ENCODE data around the gene KIF5C.

GRCh38 chr2:148918554-148918953 is 43.5 kb downstream of the KIF5C start:
- no peak for TF ChIP-seq CTCF (IDR thresholded peaks at IDR 0.05; ENCODE audit: low read depth, low read length, missing input control)
- no peak for TF ChIP-seq JUND (IDR thresholded peaks at IDR 0.05)
- TF ChIP-seq SP1 (IDR thresholded peaks at IDR 0.05): no peak
- TF ChIP-seq, protein P1, sequence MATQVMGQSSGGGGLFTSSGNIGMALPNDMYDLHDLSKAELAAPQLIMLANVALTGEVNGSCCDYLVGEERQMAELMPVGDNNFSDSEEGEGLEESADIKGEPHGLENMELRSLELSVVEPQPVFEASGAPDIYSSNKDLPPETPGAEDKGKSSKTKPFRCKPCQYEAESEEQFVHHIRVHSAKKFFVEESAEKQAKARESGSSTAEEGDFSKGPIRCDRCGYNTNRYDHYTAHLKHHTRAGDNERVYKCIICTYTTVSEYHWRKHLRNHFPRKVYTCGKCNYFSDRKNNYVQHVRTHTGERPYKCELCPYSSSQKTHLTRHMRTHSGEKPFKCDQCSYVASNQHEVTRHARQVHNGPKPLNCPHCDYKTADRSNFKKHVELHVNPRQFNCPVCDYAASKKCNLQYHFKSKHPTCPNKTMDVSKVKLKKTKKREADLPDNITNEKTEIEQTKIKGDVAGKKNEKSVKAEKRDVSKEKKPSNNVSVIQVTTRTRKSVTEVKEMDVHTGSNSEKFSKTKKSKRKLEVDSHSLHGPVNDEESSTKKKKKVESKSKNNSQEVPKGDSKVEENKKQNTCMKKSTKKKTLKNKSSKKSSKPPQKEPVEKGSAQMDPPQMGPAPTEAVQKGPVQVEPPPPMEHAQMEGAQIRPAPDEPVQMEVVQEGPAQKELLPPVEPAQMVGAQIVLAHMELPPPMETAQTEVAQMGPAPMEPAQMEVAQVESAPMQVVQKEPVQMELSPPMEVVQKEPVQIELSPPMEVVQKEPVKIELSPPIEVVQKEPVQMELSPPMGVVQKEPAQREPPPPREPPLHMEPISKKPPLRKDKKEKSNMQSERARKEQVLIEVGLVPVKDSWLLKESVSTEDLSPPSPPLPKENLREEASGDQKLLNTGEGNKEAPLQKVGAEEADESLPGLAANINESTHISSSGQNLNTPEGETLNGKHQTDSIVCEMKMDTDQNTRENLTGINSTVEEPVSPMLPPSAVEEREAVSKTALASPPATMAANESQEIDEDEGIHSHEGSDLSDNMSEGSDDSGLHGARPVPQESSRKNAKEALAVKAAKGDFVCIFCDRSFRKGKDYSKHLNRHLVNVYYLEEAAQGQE (IDR thresholded peaks at IDR 0.05): no peak
- no peak for TF ChIP-seq MAX (IDR thresholded peaks at IDR 0.05)
- no peak for TF ChIP-seq HNF4A (conservative IDR thresholded peaks at IDR 0.05)
- TF ChIP-seq RAD21 (IDR thresholded peaks at IDR 0.05): no peak
- no peak for TF ChIP-seq TAF1 (conservative IDR thresholded peaks at IDR 0.05)
- no peak for TF ChIP-seq GABPA (IDR thresholded peaks at IDR 0.05 in 1 of 2, conservative IDR thresholded peaks at IDR 0.05 in 1 of 2)
- TF ChIP-seq FOXA2 (IDR thresholded peaks at IDR 0.05): no peak
- TF ChIP-seq HNF4G (IDR thresholded peaks at IDR 0.05): no peak
- no peak for TF ChIP-seq YY1 (IDR thresholded peaks at IDR 0.05)
- TF ChIP-seq, protein P2, sequence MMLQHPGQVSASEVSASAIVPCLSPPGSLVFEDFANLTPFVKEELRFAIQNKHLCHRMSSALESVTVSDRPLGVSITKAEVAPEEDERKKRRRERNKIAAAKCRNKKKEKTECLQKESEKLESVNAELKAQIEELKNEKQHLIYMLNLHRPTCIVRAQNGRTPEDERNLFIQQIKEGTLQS (IDR thresholded peaks at IDR 0.05): no peak
- TF ChIP-seq FOXA1 (IDR thresholded peaks at IDR 0.05): no peak
